Natural killer cell (primary cell): ENCODE data around the gene SFTPD. TPM values are rescaled to one million over a fixed set of nuclear protein-coding genes. Genes with fewer than 3 reads are reported as not detected.

Source experiments
- ATAC-seq, 3 donors: fragments of 150-1000 bp in 2 of 3; fragments of 200-7000 bp in 1 of 3; cut with Tn5 transposase; 1 replicate in 1 of 3; 2 replicates in 2 of 3; pipeline ENCODE4 v1.10.0; 2021; ENCODE audit warnings: mild to moderate bottlenecking in 2 of 3, moderate library complexity in 2 of 3
- DNase-seq, 2 donors: peaks; one replicate each; pipeline versions ENCODE4 v3.0.0 to v3.0.0-alpha.2; 2013 to 2021; ENCODE audit warnings: mixed read lengths in 1 of 2
- H3K27ac ChIP-seq: one replicate; pipeline ENCODE4 v1.5.1; 2013; ENCODE audit warnings: mild to moderate bottlenecking, low read length
- H3K27me3 ChIP-seq: one replicate; pipeline ENCODE4 v1.6.1; 2013; ENCODE audit warnings: low read length; ENCODE audit not compliant: control insufficient read depth, insufficient read depth
- H3K36me3 ChIP-seq: one replicate; pipeline ENCODE4 v1.6.1; 2013; ENCODE audit warnings: low read length; ENCODE audit not compliant: control insufficient read depth, insufficient read depth
- H3K4me1 ChIP-seq: one replicate; pipeline ENCODE4 v1.6.1; 2013; ENCODE audit warnings: low read length; ENCODE audit not compliant: control insufficient read depth, insufficient read depth
- H3K4me3 ChIP-seq: one replicate; pipeline ENCODE4 v1.5.1; 2013; ENCODE audit warnings: low read length
- H3K9me3 ChIP-seq: one replicate; pipeline ENCODE4 v1.6.1; 2013; ENCODE audit warnings: low read length; ENCODE audit not compliant: control insufficient read depth, insufficient read depth
- H3K27ac Mint-ChIP-seq, 2 donors: one replicate each; pipeline ENCODE4 v1.8.0; 2022; ENCODE audit warnings: mild to moderate bottlenecking in 2 of 2, mixed read lengths in 2 of 2, moderate library complexity in 1 of 2
- H3K27me3 Mint-ChIP-seq, 2 donors: one replicate each; pipeline ENCODE4 v1.8.0; 2022; ENCODE audit warnings: low read depth in 2 of 2, mixed read lengths in 2 of 2
- H3K36me3 Mint-ChIP-seq: one replicate; pipeline ENCODE4 v1.8.0; 2022; ENCODE audit warnings: mixed read lengths
- H3K4me1 Mint-ChIP-seq, 2 donors: one replicate each; pipeline ENCODE4 v1.8.0; 2022; ENCODE audit warnings: mixed read lengths in 2 of 2
- H3K4me3 Mint-ChIP-seq: one replicate; pipeline ENCODE4 v1.8.0; 2022; ENCODE audit warnings: mild to moderate bottlenecking, moderate library complexity, mixed read lengths
- H3K9me3 Mint-ChIP-seq, 2 donors: one replicate each; pipeline ENCODE4 v1.8.0; 2022; ENCODE audit warnings: mixed read lengths in 2 of 2
- CTCF ChIP-seq: fragments of 200-600 bp; IDR thresholded peaks from one replicate; pipeline ENCODE4 v1.8.0; 2022; ENCODE audit warnings: antibody characterized with exemption
- WGBS: methylation state at CpG from one replicate; pipeline ENCODE4 v1.1.7; 2013; ENCODE audit warnings: missing lambda C conversion rate; ENCODE audit not compliant: insufficient coverage; 5-methylcytosine and 5-hydroxymethylcytosine counted together
- intact Hi-C: fragments of 100-400 bp; cut with micrococcal nuclease; formaldehyde crosslinking; loops from one replicate; pipeline ENCODE4 v1.14.2; 2022
- total RNA-seq, 4 donors: library from RNA; stranded (reverse); fragments of 120-200 nt in 1 of 4; gene quantifications; one replicate each; pipeline versions ENCODE4 v1.2.3 to v1.2.4, GENCODE V29; 2013 to 2022

Gene SFTPD
- total RNA-seq, 3 donors from 2014 or later (not counting 1 experiment from before 2014, with no cell fraction given) = 0.56 TPM; not detected in 2

- Mint-ChIP-seq H3K4me3 (no peak overlapping the region), H3K27ac (no peak overlapping the region), H3K27me3 (peaks cover 3 to 24% of the 10 kb centered on the region in 2 donors), H3K4me1 (no peaks in the 10 kb centered on the region), H3K9me3 (peaks cover 0 to 2% of the 10 kb centered on the region in 2 donors), H3K36me3 (peaks cover 7% of the 10 kb centered on the region)
- no peak for ATAC-seq
- no peak for TF ChIP-seq CTCF
- H3K9me3 ChIP-seq = peaks cover 8% of the 10 kb centered on the region
- H3K4me3 ChIP-seq = no peak overlapping the region
- WGBS = 55% methylated on average over 2 of the region's 2 CpGs
- DNase-seq = no peak
- intact Hi-C loops = no loop called here
- no peaks in the 10 kb centered on the region for H3K27me3 ChIP-seq
- no peak overlapping the region for H3K27ac ChIP-seq
- no peaks in the 10 kb centered on the region for H3K36me3 ChIP-seq
- H3K4me1 ChIP-seq = no peaks in the 10 kb centered on the region
Observed at GRCh38 chr10:79947083-79947415, 1.9 kb downstream of the SFTPD start.

GRCh38 chr10:79946271-79947082, 2.4 kb downstream of the SFTPD start:
- DNase-seq = no peak
- Histone ChIP-seq H3K27ac (no peak overlapping the region), H3K9me3 (peaks cover 3% of the 10 kb centered on the region), H3K4me1 (no peaks in the 10 kb centered on the region), H3K36me3 (no peaks in the 10 kb centered on the region), H3K4me3 (no peak overlapping the region), H3K27me3 (no peaks in the 10 kb centered on the region)
- Mint-ChIP-seq H3K4me1 (no peaks in the 10 kb centered on the region), H3K27me3 (peaks cover 3 to 21% of the 10 kb centered on the region in 2 donors), H3K36me3 (peaks cover 6% of the 10 kb centered on the region), H3K9me3 (peaks cover 0 to 2% of the 10 kb centered on the region in 2 donors), H3K27ac (no peak overlapping the region), H3K4me3 (no peak overlapping the region)
- no peak for ATAC-seq
- TF ChIP-seq CTCF = no peak
- 83% methylated on average over 8 of the region's 8 CpGs for WGBS
- intact Hi-C loops = no loop called here

GRCh38 chr10:79944428-79945395, 4.2 kb downstream of the SFTPD start:
- Mint-ChIP-seq H3K27me3 (peaks cover 3 to 9% of the 10 kb centered on the region in 2 donors), H3K4me1 (no peaks in the 10 kb centered on the region), H3K9me3 (no peaks in the 10 kb centered on the region), H3K36me3 (no peaks in the 10 kb centered on the region), H3K4me3 (no peak overlapping the region), H3K27ac (no peak overlapping the region)
- Histone ChIP-seq H3K36me3 (no peaks in the 10 kb centered on the region), H3K27ac (no peak overlapping the region), H3K4me1 (peaks cover 6% of the 10 kb centered on the region), H3K9me3 (no peaks in the 10 kb centered on the region), H3K27me3 (no peaks in the 10 kb centered on the region), H3K4me3 (no peak overlapping the region)
- intact Hi-C loops = no loop called here
- DNase-seq (no peak), ATAC-seq (no peak)
- WGBS = 89% methylated on average over 13 of the region's 13 CpGs
- no peak for TF ChIP-seq CTCF
